COR-L47 (cell line): Measurements from ENCODE around the gene SGCA.

ENCODE experiments used
- DNase-seq: peaks from one replicate; lab custom pipeline; 2025; lab: John Stamatoyannopoulos, UW

Gene SGCA

DNA sequence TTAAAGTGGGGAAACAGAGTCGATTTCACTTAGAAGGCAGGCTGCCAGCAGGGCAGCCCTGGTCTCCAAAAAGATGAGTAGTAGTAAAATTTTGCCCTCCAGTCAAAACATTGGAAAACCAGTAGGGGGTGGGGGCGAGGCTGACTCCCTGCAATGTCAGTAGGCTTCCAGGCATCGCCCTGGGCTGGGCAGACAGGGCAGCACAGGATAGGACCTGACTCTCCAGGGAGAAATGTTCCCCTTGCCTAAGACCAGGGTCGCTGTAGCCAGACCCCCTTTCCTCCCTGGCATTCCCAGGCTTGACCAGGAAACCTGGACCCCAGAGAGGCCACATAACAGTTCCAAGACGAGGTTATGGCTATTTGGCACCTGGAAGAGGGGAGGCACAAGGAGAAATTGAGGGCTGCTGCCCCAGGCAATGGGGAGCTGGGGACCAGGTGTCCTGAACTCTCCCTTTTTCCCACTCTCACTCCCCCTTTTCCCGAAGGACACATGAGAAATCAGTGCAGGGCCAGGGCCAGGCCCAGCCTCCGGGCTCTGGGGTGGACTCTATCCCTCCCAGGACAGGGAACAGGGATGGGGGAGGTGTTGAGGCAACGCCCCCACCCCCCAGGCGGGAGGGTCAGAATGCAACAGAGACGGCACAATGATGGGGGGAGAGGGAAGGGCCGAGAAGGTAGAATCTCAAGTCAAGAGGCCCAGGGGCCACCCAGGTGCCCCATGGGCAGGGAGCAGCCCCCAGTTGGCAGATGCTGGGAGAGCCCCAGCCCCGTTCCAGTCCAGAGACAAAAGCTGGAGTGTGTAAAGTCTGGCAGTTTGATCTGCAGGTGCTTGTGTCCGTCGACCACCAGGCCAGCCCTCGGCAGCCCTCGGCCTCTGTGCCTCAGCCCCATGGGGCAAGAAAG, 31.3 kb upstream of the SGCA start:
- no peak for DNase-seq

GRCh38 chr17:50135316-50136095, 30.3 kb upstream of the SGCA start:
- no peak for DNase-seq

- DNase-seq: no peak
Measured at GRCh38 chr17:50136096-50136687, 29.6 kb upstream of the SGCA start.

GRCh38 chr17:50137042-50137441, 28.8 kb upstream of the SGCA start:
- DNase-seq: no peak

GRCh38 chr17:50139185-50139783, 26.5 kb upstream of the SGCA start:
- DNase-seq: no peak

DNA sequence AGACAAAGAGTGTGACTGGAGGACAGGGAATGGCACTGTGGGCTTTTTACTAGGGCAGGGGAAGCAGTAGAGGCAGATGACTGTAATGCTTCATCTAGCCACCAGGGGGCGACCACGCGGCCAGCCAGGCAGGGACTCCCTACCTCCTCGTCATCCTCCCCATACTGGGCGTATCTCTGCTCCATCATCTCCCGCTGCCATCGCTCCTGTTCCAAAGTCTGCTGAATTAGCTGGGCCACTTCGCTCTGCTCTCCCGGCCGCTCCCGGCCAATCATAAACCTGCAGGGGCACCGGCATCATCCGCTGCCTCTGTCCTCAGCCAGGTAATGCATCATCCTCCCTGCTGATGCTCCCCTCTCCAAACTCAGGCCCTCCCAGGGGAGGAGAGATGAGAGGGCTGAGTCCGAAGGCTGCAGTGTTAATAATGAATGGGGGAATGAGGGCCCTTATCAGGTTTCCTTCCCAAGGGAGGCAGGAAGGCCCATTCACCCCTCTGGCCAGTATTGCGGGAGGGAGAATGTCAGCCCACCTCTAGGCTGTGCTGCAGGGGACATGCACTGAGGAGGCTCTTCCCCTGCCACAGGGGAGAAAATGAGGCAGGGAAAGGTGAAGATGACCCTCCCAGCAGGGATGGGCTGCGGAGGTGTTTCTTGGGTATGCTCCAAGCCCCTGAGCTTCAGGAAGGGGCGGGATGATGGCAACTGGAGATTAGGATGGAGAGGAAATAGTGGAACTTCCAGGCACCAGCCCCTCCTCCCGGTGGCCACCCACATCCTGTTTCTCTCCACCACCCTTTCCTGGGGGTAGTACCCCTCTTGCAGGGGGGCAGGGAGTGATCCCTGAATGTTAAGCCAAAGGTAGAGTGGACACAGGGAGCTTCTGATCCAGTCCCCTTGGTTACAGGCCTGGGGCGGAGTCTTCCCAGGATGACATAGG, 25.6 kb upstream of the SGCA start:
- no peak for DNase-seq

- DNase-seq: no peak
Measured at GRCh38 chr17:50141026-50141744, 24.6 kb upstream of the SGCA start.

DNA sequence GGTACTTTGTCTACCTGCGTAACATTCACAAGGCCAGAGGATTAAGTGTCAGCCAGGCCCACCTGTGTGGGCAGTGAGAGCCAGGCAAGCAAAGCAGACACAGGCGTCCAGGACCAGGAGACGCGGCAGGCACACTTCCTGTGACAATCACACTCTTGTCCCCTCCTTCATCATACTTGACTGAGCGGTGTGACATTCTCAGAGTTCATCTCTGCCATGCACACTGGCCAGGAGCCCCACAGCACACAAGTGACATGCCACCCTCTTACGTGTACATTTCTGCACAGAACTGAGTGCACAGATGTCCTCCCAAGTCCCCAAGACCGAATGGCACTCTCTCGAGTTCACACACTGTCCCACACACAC, 24.1 kb upstream of the SGCA start:
- DNase-seq: no peak

DNA sequence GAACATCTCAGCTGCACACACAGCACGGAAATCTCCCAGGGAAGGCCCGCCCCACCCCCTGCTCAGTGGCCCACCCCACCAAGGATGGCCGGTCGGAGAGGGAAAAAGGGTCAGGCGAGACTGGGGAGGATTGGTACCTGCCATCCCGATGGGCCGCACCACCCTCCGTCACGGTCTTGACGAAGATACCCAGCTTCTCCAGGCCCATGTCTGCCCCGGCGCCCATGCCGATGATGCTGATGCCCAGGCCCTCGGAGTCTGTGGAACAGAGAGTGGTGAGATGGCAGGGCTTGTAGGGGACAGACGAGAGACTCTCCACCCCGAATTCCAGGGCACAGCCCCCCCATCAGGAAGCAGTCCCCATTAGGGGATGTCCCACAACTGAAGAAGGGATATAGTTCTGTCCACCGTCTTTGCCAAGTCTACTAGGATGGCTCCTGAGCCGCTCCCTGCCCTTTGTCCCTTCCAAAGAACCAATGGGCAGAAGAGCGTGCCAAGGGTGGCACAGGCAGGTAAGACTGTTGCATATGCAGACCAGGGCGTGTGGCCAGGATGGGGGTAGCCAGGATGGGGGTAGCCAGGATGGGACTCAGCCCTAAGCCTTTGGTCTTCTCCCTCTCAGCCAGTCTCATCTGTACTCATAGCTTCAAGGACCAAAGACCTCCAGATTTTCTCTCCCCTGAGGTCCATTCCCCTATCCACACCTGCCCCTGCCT, 22.2 kb upstream of the SGCA start:
- DNase-seq: no peak

DNA sequence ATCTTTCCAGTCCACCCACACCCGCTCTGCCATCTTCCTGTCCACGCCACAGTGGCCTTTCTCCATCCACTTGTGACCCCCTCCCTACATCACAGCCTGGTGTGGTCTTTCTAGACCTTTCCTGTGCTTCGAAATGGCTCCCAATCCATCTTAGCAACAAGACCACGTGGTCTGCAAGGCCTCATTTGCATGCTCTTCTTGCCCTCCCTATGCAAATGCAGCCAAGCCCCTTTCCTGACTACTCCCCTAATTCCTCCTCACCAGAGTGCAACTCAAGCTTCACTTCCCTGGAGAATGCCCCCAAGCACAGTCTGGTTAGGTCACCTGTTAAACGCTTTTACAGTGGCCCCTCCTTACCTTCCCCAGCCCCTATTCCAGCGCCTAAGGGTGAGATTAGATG, 21.4 kb upstream of the SGCA start:
- no peak for DNase-seq

- DNase-seq: no peak
Measured at GRCh38 chr17:50144845-50145531, 20.8 kb upstream of the SGCA start.

DNA sequence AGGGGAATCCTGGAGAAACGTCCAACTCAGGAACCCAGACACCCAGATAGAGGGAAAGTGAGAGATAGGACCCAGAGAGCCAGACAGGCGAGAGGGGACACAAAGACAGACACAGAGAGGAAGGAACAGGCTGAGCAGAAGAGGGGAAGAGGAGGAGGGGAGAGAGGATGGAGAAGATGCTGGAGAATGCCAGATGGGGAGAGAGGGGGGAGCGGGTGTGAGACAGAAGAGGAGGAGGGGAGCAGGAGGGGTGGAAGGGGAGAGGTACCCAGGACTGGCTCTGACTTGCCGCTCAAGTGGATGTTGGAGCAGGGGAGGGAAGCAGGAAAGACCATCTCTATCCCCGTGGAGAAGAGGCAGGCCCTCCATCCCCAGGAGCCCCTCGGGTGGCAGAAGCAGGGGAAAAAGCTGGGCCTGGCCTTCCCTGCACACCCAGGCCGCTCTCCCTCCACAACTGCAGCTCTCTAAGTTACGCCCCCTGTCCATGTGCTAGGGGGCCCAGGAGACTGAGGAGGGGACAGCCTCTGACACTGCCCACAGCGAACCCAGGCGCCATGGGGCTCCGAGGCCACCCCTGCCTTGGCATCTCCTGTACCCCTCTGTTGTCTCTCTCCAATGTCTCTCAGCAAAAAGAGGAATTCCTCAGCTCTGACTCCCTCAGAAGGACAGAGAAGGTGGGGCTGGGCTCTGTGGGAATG, 20.1 kb upstream of the SGCA start:
- DNase-seq: no peak

DNA sequence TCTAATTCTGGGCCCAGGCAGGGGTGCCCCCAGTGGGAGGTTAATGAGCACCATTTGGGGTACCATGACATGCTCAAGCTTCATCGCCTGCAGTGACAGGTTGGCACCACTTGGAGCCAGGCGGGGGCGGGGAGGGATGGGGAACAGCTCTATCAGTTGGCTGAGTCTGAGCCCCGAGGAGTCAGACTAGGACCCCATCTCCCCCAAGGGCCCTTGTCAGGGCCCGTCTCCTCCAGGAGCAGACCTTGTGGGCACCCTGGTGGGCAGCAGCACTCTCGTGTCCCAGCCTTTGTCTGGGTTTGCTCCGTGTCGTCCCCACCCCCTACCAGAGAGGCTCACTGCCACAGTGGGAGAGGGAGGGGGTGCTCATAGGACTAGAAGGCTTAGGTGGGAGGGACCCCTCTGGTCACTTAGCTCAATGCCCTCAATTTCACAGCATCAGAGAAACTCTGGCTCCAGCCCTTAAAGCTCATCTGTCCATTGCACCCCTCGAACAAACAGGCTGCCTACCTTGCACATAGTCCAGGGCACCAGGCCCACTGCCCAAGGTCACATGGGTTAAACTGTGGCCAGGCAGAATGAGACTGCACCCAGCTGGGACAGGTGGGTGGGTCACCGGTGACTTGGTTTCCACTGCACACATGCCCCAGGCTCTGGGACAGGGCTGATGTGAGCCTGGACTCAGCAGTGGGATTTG, 19.4 kb upstream of the SGCA start:
- DNase-seq: no peak

DNA sequence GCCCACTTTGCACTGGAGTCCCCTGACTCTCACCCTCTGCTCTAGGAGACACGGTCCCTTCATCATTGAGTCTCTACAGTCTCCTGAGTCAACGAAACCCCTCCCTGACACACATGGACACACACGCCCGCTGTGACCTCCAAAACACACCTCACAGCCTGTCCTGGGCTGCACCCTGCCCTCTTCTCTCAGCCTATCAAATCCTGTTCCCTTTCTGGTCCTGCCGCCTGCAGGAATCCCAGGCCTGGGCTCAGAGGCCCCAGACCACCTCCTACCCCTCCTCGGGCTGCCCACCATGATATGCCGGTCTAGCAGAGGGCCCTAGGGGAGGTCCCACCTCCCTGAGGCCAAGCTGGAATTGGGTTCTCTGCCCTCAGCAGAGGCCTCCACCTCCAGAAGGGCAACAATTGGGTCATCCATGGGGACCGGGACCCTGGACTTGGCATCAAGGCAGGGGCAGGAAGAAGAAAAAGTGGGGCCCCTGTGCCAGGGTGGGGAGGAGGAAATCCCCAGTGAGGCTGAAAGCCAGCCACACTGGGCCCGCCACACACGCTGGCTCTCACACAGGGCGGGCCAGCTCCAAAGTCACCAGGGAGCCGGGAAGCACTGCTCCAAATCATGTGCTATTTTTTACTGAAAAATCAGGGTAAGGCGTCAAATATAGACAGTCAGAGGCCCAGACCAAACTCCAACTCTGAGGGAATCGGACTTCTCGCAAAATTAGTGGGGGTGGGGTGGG, 18.7 kb upstream of the SGCA start:
- no peak for DNase-seq

- no peak for DNase-seq
Measured at GRCh38 chr17:50147841-50148225, 18.0 kb upstream of the SGCA start.

DNA sequence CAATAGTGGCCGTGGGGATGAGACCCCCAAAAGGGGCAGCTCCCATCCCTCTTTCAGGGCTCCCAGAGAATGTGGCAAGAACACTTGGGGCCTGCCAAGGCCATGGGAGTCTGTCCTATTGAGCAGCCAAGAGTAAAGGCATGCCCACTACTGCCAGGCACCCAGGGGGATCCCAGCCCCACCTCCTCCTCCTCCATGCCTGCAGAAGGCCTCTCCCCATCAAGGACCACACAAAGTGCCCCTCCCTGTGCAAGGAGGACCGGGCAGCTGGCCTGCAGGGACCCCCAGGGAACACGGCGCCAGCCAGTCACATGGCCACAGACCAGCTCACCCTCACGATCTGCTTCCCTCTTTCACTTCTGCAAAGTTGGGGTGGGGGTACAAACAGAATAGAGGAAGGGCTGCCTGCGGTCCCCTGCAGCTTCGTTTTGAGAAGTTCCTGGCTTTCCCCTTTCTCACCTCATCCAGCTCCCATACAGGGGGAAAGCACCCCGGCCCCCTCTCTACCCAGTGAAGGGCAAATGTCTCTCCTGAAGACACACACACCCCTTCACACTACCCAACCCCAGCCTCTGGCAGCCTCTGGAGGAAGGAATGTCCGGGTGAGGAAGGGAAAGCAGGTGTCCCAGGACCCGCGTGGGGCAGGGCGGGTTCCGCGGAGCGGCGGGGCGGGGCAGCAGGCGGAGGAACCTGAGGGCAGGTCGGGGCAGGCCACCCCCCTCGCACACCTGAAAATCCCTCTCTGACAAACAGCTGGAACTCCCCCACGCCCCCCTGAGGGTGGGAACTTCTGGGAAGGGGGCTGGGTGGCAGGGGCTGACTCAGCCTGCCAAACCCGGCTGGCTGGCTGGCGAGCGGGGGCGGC, 17.3 kb upstream of the SGCA start:
- no peak for DNase-seq

GRCh38 chr17:50149091-50149416, 16.8 kb upstream of the SGCA start:
- no peak for DNase-seq
